ENCODE results near the gene ADD1.
"Not testable (repeated sequence)": the region's sequence is repeated elsewhere in the genome, so short reads cannot be mapped to it uniquely, and the experiment has no call there.

ADD1 gene

DNA sequence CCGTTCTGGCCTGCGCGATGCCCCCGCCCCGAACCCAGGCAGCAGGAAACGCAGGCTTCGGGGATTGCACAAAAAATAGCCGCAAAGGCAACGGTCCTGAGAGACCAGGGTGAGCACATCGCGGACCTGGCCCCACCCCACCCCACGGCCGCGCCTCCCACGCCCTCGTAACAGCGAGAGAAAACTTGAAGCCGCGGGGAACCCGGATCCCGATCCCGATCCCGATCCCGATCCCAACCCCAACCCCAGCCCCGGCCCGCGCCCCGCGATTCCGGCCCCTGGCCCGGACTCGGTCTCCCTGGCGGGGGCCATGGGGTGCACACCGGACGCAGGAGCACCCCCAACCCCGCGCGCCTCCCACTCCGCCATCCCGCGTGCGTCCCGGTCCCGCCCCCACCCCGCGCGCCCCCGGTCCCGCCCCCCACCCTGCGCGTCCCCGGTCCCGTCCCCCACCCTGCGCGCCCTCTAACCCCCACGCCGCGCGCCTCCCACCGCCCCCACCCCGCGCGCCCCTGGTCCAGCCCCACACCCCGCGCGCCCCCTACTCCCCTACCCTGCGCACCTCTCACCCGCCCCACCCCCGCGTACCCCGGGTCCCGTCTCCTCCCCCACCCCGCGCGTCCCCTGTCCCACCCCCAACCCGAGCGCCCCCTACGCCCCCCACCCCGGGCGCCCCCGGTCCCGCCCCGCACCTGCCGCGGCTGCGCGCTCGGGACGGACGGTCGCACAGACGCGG, 90.6 kb downstream of the ADD1 start:
- DNase-seq (ENCODE audit: low spot score): peak; percentile 80

GRCh38 chr4:2934813-2935761, 91.4 kb downstream of the ADD1 start:
- DNase-seq (ENCODE audit: low spot score): peak; percentile 98

DNA sequence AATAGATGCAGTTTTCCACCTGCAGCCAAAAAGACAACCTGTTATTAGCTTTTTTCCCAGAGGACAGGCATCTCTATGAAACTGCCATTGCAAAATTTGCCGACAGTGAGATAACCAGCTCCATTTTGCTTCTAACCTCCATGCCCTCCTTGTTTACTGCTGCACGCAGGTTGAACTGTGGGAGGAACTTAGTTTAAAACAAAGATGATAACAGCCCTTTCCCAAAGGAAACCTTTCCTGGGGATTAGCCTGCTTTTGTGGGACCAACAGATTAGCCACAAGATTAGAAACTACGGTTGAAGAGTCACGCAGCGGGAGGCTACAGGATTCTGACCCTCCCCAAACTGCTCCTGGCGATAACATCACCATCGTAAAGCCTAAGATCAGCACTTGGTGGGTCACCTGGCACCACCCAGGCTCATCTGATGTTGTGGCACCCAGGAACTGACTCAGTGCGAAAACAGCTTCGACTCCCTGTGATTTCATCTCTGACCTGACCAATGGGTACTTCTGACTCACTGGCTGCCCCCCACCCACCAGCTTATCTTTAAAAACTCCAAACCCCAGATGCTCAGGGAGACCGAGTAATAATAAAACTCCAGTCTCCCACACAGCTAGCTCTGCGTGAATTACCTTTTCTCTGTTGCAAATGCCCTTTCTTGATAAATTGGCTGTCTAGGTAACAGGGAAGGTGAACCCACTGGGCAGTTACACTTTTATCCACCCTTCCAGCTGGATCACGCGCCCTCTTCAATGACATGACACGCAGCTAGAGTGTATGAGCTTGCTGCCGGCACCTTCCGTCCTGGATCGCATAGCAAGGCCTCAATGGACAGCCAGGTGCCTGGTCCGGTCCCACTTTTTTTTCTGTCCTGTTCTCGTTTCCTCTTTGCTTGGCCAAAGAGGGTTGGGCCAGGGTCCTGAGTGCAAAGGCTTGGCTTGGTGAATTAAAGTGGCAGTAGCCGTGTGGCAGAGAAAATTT, 92.4 kb downstream of the ADD1 start:
- no peak for DNase-seq (ENCODE audit: low spot score)

DNA sequence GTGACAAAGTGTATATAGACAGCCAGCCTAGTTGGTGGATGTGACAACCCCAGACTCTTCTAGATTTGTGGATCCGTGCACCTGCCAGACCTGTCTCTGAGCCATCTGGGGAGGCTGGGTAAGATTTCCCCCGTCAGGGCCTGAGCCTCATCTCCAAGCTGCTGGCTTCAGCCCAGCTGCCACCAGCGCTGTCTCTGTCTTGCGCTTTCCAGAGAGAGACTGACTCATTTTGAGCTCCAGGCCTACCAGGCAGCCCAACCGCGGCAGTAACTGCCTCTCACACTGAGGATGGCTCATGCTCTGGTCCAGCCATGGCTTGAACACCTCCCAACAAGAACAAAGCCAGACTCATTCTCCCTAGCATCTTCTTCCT, 93.1 kb downstream of the ADD1 start:
- no peak for DNase-seq (ENCODE audit: low spot score)

- no peak for DNase-seq (ENCODE audit: low spot score)
Measured at GRCh38 chr4:2937146-2937857, 93.7 kb downstream of the ADD1 start.

GRCh38 chr4:2937986-2938385, 94.3 kb downstream of the ADD1 start:
- no peak for DNase-seq (ENCODE audit: low spot score)

GRCh38 chr4:2938411-2938810, 94.8 kb downstream of the ADD1 start:
- DNase-seq (ENCODE audit: low spot score): not testable (repeated sequence)

GRCh38 chr4:2938906-2939305, 95.3 kb downstream of the ADD1 start:
- DNase-seq (ENCODE audit: low spot score): no peak

GRCh38 chr4:2939383-2940243, 96.0 kb downstream of the ADD1 start:
- DNase-seq (ENCODE audit: low spot score): no peak

DNA sequence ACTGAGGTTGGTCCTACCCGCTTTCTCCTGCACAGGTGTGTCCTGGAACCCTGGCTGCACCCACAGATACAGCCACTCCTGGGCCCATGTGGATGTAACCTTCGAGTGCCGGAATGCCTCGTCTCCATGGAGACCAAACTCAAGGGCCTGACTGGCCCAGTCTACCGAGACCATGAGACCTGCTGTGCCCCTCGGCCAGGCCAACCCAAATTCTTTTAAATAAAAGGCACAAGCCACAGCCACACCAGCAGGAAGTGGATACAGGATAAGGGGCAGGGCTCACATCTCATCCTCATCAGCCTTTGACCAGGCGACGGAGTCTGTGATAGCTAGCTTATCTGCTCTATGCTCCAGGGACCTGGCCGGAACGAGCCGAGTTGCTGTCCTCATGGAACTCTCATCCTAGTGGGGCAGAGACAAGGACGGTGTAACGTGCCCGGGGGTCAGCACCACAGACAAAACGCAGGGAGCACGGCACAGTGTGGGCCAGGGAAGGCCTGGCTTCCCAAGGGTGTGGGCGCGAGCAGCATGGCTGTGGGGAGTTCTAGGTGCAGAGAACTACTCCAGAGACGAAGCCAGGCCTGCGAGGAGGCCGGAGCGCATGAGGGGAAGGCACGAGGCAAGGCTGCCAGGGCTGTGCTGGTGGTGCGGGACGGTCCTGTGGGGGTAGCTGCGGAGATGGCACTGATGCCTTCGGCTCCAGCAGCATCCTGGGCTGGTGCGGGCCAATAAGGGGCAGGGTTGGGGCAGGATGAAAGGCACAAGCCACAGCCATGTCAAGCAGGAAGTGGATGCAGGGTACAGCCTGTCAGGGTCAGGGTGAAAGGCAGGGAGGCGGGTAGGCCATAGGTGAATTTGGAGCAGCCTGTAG, 96.9 kb downstream of the ADD1 start:
- no peak for DNase-seq (ENCODE audit: low spot score)

DNA sequence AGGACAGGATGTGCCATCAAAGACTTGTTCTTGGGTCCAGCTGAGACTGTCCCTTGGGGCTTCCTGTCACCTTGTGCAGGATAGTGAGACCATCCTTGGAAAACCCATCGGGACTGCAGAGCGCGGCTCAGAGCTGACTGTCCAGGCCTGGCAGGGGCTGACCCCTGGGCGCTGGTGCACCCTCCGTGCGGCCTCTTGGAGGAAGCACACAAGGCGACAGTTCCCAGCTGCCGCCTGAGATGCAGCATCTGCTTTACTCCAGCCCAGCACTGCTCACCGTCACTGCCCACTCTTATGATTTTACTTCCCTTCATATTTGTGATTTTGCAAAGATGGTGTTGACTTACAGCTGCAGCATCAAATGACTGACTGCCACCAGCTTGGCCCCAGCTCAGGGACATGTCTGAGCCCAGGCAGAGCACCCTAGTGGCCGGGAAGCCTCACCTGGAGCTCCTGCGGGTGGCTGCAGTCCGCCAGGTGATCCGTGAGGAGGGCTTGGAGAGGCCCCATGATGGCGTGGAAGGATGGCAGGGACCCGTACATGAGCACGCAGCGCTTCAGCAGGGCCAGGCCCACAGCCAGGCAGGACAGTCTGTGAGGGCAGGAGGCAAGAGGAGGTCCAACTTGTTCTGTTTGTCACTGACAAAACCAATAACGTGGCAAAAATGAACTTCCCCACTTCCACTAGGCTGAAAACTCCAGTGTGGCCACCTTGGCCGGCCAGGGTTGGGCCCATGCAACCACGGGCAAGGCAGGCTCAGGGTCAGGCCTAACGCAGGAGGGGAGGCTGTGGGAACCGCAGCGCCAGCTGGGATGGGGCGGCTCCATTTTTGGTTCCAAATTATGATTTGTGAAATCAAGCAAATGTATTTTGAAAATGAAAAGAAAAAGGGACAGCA, 97.7 kb downstream of the ADD1 start:
- no peak for DNase-seq (ENCODE audit: low spot score)

DNA sequence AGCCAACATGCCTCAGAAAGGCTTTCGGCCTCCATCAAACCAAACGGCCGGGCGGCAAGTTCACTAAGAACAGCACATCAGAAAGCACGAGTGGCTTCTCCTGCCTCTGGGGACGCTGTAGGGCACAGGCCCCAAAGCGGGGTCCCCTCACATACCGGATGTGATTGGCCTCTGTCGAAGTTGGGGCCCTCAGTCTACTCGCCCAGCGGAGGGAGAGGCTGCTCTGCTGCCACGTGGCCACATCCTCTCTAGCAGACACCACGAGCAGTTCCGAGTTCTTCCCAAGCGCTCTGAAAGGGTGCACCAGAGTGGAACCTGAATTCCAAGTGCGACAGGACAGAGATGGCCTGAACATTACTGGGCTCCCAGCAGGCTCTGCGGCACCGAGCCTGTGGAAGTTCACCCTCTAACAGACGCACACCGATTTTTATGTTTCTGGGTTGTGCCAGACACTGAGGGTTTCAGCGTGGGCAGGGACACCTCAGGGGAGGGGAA, 98.4 kb downstream of the ADD1 start:
- DNase-seq (ENCODE audit: low spot score): no peak

GRCh38 chr4:2942532-2943363, 99.1 kb downstream of the ADD1 start:
- DNase-seq (ENCODE audit: low spot score): no peak

GRCh38 chr4:2943364-2944090, 99.9 kb downstream of the ADD1 start:
- no peak for DNase-seq (ENCODE audit: low spot score)

GRCh38 chr4:2944091-2944482, 100.4 kb downstream of the ADD1 start:
- no peak for DNase-seq (ENCODE audit: low spot score)
